ENCODE measurements around the gene DNAH12. TPM values are rescaled to one million over a fixed set of nuclear protein-coding genes. Genes with fewer than 3 reads are reported as not detected.

DNAH12 gene
- total and polyA plus RNA-seq, 2 donors (not counting 3 experiments of a cell fraction or from before 2014, with no cell fraction given), result 0.06 to 0.20 TPM

DNA sequence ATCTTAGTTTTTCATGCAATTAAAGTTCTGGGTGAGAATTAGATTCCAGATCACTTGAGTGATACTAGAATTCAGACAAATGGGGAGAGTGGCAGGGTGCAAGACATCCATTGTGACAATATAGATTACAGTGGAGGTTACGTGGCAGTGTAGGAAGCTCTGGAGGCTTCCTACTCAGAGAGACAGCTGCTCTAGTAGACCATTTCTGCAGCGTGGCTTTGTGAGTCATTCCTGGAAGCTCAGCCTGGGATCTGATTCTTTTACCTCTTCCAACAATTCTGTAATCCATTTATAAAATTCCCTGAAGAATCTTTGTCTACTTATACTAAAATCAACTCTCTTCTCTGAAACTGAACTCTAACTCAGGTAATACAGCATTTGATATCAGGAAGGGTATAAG lies 161.2 kb downstream of the DNAH12 start:
- Histone ChIP-seq H4K20me1 (replicated peaks; ENCODE audit: control insufficient read depth, extremely low read depth, insufficient read depth, low read length) (no peaks in the 10 kb centered on the region), H3K27ac (ENCODE audit: insufficient read depth, low read depth, low read length) (no peak overlapping the region), H3K9me1 (replicated peaks; ENCODE audit: control insufficient read depth, extremely low read depth, insufficient read depth, low read length) (no peaks in the 10 kb centered on the region), H3K36me3 (ENCODE audit: control insufficient read depth in 2 of 2, extremely low read depth in 1 of 2, insufficient read depth in 2 of 2, low read length in 2 of 2) (no peaks in the 10 kb centered on the region), H3K27me3 (ENCODE audit: control insufficient read depth in 2 of 2, insufficient read depth in 2 of 2, low read length in 2 of 2) (peaks cover 2 to 4% of the 10 kb centered on the region in 2 experiments), H3K9ac (replicated peaks; ENCODE audit: extremely low read depth, insufficient read depth, low read length) (no peak overlapping the region), H3K4me3 (replicated peaks in 1 of 3; ENCODE audit: insufficient read depth in 1 of 3, low read depth in 1 of 3, low read length in 3 of 3) (no peak overlapping the region), H3K79me2 (ENCODE audit: control insufficient read depth, insufficient read depth, low read length) (no peaks in the 10 kb centered on the region), H3K4me1 (ENCODE audit: control insufficient read depth, extremely low read depth, insufficient read depth, low read length) (no peaks in the 10 kb centered on the region), H3K9me3 (replicated peaks; ENCODE audit: control insufficient read depth, insufficient read depth, low read length) (no peaks in the 10 kb centered on the region), H3K4me2 (ENCODE audit: insufficient read depth, low read length) (no peak overlapping the region), H2AFZ (ENCODE audit: low read depth, low read length) (no peak overlapping the region)
- no peak for DNase-seq (ENCODE audit: low read depth, low spot score)
- no peak for FAIRE-seq
- dilution Hi-C loops (cut with MboI; ENCODE audit: extremely low pct_ligation_motif_present, low sequenced_read_pairs), result no loop called here
- intact Hi-C loops (cut with micrococcal nuclease), result no loop called here
- CTCF ChIA-PET, result interaction anchor here (1.0 to 3.8 kb wide), 3 partner anchors 14 to 500 kb away, joined by 3 to 24 read pairs (median 3); no protein-coding TSS in a partner anchor
- BruUV-seq (replicated peaks), result no TSS peak
- POLR2A ChIA-PET, result no interaction called here
- TF ChIP-seq, protein P1, sequence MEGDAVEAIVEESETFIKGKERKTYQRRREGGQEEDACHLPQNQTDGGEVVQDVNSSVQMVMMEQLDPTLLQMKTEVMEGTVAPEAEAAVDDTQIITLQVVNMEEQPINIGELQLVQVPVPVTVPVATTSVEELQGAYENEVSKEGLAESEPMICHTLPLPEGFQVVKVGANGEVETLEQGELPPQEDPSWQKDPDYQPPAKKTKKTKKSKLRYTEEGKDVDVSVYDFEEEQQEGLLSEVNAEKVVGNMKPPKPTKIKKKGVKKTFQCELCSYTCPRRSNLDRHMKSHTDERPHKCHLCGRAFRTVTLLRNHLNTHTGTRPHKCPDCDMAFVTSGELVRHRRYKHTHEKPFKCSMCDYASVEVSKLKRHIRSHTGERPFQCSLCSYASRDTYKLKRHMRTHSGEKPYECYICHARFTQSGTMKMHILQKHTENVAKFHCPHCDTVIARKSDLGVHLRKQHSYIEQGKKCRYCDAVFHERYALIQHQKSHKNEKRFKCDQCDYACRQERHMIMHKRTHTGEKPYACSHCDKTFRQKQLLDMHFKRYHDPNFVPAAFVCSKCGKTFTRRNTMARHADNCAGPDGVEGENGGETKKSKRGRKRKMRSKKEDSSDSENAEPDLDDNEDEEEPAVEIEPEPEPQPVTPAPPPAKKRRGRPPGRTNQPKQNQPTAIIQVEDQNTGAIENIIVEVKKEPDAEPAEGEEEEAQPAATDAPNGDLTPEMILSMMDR (IDR thresholded peaks at IDR 0.05; ENCODE audit: extremely low read depth in 1 of 2, insufficient read depth in 1 of 2, low read depth in 1 of 2, low read length in 2 of 2), result no peak
- no peak for TF ChIP-seq JUN (IDR thresholded peaks at IDR 0.05; ENCODE audit: borderline replicate concordance, insufficient read depth, insufficient read length, low read depth)
- no peak for TF ChIP-seq GATA2 (IDR thresholded peaks at IDR 0.05; ENCODE audit: insufficient read depth, insufficient read length, low read depth, low read length)
- no peak for TF ChIP-seq POLR2A (IDR thresholded peaks at IDR 0.05; ENCODE audit: low read depth, low read length)
- no peak for TF ChIP-seq EZH2 (IDR thresholded peaks at IDR 0.05; ENCODE audit: borderline replicate concordance, low read depth, low read length, severe bottlenecking)
- peak; percentile 17 for TF ChIP-seq FOS (IDR thresholded peaks at IDR 0.05; ENCODE audit: borderline replicate concordance, insufficient read depth, low read length)
- TF ChIP-seq, protein P2, sequence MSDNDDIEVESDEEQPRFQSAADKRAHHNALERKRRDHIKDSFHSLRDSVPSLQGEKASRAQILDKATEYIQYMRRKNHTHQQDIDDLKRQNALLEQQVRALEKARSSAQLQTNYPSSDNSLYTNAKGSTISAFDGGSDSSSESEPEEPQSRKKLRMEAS (IDR thresholded peaks at IDR 0.05; ENCODE audit: insufficient read depth, insufficient read length), result no peak
